ENCODE results near the gene HNRNPA2B1.
"Not testable (repeated sequence)": the region's sequence is repeated elsewhere in the genome, so short reads cannot be mapped to it uniquely, and the experiment has no call there.

Gene HNRNPA2B1

DNA sequence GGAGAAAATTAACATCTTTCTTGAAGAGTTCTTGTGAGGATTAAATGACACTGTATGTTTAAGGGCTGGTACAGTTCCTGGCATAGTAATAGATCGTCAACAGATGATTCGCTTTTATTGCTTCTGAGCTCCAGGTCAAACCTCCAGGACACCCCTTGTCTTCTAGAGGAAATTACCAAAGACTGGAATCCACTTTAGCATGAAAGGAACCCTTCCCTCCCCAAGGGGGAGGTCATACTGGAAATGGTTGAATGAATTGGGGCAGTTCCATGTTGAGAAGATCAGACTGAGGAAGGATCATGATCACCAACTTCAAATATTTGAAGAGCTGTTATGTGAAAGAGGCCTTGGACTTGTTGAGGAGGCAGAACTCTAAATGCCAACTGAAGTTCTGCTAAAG, 39.6 kb downstream of the HNRNPA2B1 start:
- DNase-seq = no peak

DNA sequence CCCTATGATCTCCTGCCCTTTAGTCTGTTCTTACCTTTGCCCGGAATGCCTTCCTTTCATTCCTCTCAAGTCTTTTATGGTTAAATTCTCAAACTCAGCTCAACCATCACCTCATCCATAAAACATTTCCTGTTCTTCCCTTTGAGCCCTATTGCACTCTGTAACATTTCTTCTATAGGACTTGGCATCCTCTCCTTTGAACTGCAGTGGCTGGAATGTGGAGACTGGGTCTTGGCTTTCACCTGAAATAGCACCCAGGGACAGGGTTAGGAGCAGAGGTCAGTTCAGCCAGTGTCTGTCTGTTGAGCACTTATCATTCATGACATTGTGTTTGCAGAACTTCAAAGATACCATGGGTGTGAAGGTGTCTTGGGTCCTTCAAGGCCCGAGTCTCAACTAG, 41.3 kb downstream of the HNRNPA2B1 start:
- no peak for DNase-seq

DNA sequence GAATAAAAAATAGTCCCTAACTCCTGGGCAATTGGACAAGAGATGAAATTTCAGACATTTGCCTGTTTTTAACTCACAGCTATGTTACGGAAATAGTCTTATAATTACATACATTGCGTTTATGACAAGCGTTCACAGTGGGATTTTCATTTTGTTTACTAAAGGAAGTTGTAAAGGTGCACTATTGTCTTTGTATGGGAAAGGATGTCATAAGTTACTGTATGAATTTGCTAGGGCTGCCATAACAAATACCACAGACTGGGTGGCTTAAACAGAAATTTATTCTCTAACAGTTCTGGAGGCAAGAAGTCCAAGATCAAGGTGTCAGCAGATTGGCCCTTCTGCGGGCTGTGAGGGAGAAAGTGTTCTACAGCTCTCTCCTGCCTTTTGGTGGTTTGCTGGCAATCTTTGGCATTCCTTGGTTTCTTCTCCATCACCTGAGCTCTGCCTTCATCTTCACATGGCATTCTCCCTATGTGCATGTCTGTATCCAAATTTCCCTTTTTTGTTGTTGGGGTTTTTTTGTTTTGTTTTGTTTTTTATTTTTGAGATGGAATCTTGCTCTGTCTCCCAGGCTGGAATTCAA, 42.9 kb downstream of the HNRNPA2B1 start:
- no peak for DNase-seq

DNA sequence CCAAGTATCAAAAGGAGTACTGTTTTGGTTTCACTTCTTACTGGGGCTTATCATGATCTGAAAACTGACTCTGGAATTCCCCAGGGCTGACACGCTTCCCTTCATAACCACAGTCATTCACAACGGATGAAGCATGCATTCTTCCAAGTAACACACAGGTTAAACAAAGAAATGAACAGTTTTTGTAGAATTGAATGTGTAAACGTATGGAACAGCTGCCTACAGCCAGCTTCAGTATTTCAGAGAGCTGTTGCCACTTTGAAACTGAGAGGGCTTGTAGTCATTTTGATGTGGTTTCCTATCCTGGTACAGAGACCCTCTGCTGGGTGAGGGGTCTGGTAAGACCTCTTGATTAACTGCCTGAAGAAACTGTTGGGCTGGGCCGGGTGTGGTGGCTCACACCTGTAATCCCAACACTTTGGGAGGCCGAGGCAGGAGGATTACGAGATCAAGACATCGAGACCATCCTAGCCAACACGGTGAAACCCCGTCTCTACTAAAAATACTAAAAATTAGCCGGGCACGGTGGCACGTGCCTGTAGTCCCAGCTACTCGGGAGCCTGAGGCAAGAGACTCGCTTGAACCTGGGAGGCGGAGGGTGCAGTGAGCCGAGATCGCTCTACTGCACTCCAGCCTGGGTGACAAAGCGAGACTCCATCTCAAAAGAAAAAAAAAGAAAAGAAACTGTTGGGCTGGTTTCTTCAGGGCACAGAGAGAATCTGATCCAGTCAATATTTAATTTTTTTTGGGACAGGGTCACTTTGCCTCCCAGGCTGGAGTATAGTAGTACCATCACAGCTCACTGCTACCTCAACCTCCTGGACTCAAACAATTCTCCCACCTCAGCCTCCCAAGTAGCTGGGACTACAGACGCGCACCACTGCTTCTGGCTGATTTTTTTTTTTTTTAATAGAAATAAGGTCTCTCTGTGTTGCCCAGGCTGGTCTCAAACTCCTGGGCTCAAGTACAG, 43.8 kb downstream of the HNRNPA2B1 start:
- no peak for DNase-seq

DNA sequence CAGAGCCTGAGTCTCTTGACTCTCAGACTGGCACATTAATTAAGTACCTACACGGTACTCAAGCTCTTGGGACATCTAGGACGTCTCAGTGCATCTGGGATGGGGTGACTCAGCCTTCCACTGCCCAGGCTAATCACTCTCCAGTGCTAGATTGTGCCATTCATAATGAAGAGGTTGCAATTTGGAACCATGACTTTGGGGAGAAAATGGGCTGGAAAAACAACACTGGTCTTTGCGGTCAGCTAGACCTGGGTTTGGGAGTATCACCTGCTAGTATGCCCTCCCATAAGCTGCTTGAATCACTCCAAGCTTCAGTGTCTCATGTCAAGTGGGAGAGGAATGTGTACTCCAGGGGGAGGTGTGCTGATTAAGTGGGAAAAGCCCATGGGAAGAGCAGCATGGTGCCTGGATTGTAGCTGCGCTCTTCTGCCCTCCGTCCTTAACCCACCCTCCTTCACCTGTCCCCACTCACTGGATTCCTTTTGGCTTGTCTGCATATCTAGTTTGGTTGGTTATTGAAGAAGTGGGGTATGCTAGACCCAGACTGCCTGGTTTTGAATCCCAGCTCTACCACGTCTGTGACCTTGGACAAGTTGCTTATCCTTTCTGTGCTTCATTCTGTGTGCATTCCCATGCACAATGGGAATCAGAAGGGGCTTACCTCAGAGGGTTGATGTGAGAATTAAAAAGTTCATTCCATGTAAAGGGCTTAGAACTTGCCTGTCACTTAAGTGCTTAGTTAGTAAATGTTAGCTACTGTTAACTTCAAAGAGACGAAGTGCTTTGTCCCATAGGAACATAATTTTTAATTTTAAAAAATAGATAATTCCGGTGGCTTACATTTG, 44.8 kb downstream of the HNRNPA2B1 start:
- DNase-seq = no peak

DNA sequence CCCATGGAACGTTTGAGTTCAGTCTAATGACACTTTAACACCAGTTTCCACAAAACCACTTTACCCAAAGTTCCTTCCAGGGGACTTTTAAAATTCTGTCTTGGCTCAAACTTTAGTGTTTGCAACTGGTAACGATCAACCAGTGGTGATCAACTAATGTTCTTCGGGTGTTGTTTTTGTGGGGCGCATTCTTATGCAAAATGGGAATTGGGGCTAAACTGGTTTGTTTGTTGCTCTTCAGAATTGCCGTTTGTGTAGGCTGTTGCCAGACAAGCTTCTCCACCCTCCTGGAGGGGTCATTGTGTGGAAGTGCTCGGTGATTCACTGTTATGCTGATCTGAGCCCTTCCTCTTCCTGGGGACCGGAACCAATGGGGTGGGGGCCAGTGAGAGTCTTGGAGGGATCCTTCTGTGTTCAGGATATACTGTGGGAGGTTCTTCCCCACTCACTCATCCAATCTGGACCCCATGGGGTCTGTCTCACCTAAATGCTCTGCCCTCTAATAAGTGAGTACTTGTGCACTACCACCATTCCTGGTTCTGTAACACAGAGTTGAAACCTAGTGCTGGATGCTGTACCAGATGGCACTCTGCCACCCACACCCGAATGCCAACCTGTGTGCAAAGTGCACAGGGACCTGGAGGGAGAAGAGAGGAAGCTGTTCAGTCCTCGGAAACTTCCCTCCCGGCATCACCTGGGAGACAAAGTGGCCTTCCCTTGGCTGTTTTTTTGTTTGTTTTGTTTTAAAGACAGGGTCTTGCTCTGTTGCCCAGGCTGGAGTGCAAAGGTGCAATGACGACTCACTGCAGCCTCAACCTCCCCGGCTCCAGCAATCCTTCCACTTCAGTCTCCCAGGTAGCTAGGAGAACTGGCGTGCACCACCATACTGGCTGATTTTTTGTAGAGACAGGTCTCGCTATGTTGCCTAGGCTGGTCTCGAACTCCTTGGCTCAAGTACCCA, 46.4 kb downstream of the HNRNPA2B1 start:
- DNase-seq = no peak

DNA sequence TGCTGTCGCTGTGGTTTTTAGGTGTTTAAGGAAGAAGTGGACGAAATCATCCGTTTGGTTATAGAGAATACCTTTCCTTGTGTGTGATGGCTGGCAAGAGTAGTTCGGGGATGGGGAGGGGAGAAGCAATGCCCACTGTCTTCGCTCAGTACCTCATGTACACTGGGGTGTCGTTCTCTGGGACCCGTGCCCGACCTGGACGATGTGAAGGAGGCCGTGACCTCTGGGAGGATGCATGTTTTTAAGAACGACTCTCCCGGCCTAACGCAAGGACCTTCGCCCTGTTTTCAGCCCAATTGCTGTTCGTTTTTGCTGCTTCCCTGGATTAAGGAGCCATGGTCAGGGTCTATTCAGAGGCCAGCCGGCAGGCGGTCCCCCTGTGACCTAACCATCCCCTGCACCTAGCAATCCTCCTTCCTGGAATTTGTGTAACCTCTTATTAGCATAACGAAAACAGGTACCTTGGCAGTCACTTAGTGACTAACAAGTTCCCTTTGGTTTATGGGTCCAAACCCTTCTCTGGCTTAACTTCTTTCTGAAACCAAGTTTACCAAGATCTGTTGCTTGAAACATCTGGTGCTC, 47.2 kb downstream of the HNRNPA2B1 start:
- no peak for DNase-seq

DNA sequence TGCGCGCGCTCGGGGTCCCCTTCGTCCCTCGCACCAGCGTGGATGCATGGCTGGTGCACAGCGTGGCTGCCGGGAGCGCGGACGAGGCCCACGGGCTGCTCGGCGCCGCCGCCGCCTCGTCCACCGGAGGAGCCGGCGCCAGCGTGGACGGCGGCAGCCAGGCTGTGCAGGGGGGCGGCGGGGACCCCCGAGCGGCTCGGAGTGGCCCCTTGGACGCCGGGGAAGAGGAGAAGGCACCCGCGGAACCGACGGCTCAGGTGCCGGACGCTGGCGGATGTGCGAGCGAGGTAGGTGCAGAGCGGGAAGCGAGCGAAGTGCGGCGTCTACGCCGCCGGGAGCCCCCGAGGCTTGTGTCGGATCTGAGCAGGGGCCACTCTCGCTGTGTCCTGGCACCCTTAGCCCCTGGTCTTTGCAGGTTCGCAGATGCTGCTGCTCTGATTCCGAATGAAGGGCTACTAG, 47.7 kb downstream of the HNRNPA2B1 start:
- not testable (repeated sequence) for DNase-seq

DNA sequence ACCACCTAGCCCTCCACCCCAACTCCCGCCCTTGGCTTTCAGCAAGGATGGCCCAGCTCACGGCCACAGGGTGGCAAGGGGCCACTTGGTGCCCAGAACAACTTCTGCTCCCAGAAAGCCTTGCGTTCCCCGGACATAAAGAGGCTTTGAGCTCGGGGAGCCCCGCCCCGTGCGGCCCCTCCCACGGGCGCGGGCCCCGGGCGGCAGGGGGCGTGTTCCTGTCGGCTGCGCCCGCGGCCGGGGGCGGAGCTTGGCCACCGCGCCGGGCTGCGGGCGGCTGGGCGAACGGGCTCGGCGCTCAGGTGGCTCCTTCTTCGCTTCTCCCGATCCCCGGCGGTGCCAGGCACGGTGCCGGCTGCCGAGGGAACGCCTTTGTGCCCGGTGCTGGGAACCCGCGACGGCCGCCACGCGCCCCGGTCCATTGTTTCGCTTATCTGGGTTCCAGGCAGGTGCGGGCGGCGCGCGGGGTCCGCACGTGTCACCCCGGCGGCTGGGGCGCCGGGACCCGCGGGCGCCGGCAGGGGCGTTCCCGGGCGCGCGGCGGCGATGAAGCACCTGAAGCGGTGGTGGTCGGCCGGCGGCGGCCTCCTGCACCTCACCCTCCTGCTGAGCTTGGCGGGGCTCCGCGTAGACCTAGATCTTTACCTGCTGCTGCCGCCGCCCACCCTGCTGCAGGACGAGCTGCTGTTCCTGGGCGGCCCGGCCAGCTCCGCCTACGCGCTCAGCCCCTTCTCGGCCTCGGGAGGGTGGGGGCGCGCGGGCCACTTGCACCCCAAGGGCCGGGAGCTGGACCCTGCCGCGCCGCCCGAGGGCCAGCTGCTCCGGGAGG, 48.4 kb downstream of the HNRNPA2B1 start, which contains the start of gene NFE2L3:
Gene NFE2L3, plus strand, starts transcription at position 246 of the 829 bp plus-strand sequence. Its CDS starts 301 bp downstream, at position 547.
- peak; percentile 80 for DNase-seq

DNA sequence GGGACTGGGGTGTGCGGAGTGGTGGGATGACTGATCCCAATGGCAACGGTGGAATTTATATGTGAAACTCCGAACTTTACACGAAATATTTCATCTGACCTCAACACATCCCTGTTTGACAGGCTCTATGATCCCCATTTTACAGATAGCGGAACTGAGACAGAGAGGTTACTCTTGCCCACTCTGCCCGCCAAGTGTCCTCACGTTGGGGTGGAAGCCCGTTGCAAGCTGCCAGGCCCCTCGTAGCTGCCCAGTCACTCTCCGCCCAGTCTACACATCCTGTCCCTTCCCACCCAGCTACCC, 48.9 kb downstream of the HNRNPA2B1 start:
- no peak for DNase-seq

DNA sequence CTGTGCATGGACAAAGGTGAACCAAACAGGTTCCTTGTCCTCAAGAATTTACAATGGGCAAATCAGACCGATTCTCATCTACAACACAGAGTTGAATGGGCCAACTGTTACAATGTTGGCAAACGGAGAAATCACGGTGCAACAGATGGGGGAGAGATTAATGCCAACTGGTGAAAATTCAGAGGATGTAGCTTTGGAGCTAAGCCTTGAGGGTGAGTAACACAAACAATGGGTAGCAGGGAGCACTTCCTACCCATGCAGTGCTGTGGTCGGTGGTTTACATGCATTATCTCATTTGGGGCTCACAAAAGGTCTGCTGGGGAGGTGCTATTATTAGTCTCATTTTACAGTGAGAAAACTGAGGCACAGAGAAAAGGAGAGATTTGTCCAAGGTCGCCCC, 49.5 kb downstream of the HNRNPA2B1 start:
- peak; percentile 5 for DNase-seq

DNA sequence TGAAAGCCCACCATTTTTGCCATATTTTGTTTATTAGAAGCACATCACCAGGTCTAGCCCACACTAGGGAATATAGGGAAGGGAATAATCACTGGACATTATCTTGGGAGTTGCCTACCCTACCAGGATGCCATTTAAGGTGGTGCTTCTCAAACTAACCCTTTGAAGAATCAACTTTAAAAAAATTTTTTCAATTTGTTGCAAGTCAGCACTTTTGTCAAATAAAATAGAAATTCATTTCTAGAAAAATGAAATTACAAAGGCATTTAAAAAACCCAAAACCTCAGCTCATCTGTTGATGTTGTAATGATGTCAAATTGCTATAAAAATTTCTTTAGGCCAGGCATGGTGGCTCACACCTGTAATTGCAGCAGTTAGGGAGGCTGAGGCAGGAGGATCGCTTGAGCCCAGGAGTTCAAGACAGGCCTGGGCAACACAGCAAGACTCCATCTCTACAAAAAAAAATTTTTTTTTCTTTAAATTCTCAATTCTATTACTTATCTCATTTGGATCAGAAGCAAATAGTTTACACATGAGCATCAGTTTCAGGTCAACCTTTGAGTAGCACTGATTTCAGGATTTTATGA, 51.1 kb downstream of the HNRNPA2B1 start:
- no peak for DNase-seq

DNA sequence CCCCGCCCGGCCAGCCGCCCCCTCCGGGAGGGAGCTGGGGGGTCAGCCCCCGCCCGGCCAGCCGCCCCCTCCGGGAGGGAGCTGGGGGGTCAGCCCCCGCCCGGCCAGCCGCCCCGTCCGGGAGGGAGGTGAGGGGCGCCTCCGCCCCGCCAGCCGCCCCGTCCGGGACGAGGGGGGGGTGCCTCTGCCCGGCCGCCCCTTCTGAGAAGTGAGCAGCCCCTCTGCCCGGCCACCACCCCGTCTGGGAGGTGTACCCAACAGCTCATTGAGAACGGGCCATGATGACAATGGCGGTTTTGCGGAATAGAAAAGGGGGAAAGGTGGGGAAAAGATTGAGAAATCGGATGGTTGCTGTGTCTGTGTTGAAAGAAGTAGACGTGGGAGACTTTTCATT, 52.2 kb downstream of the HNRNPA2B1 start:
- DNase-seq = not testable (repeated sequence)

DNA sequence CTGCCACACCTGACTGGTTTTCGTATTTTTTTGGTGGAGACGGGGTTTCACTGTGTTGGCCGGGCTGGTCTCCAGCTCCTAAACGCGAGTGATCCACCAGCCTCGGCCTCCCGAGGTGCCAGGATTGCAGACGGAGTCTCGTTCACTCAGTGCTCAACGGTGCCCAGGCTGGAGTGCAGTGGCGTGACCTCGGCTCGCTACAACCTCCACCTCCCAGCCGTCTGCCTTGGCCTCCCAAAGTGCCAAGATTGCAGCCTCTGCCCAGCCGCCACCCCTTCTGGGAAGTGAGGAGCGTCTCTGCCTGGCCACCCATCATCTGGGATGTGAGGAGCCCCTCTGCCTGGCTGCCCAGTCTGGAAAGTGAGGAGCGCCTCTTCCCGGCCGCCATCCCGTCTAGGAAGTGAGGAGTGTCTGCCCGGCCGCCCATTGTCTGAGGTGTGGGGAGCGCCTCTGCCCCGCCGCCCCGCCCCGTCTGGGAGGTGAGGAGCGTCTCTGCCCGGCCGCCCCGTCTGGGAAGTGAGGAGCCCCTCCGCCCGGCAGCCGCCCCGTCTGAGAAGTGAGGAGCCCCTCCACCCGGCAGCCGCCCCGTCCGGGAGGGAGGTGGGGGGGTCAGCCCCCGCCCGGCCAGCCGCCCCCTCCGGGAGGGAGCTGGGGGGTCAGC, 52.8 kb downstream of the HNRNPA2B1 start:
- DNase-seq = not testable (repeated sequence)

DNA sequence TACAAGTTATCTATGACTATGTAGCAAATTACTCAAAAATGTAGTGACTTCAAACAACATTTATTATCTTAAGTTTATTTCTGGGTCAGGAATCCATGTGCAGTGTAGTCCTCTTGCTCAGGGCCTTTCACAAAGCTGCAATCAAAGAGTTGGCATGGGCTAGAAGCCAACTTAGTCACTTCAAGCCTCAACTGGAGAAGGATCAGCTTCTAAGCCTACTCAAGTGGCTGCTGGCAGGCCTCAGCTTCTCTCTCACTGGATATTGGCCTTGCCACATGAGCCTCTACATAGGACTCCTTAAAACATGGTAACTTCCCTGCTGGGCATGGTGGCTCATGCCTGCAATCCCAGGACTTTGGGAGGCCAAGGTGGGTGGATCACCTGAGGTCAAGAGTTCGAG, 53.5 kb downstream of the HNRNPA2B1 start:
- DNase-seq = no peak

DNA sequence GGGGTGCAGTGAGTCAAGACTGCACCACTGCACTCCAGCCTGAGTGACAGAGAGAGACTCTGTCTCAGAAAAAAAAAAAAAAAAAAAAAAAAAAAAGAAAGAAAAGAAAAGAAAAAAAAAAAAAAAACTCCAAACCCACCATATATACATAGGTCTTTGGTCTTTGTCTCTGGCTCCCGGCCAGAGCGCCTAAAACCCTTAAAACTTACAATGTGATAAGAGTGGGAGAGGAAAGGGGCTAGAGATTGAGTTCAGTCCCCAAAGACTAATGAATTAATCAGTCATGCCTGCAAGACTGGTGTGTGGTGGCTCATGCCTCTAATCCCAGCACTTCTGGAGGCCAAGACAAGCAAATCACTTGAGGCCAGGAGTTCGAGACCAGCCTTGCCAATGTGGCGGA, 55.3 kb downstream of the HNRNPA2B1 start:
- no peak for DNase-seq

DNA sequence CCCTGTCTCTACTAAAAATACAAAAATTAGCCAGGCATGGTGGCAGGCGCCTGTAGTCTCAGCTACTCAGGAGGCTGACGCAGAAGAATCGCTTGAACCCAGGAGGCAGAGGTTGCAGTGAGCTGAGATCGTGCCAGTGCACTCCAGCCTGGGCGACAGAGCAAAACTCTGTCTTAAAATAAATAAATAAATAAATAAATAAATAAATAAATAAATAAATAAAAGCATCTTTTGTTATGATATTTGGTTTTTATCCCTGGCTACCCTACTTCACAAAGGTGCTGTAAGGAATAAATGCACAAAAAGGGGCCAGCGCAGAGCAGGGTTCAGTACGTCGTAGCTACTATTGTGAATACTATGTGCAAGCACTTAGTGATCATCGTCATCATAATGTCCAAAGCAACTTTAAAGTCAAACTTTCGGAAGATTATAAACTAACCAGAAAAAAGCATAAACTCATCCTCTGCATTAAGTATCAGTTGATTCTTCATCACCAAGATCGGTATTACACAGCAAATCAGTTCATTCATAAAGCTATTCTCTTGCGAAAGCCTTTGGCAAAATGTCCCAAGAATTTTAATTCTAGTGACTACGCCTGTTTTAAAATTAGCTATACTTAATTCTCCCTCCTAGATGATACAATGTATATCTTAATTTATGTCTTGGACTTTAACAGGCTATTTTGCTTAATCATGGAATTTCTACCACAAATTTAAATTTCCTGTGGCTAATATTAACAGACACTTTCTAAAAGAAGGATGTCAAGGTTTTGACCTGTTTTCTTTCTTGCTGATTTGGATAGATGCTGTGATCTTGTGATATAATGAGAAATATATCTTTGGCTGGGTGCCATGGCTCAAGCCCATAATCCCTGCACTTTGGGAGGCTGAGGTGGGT, 56.1 kb downstream of the HNRNPA2B1 start:
- no peak for DNase-seq

DNA sequence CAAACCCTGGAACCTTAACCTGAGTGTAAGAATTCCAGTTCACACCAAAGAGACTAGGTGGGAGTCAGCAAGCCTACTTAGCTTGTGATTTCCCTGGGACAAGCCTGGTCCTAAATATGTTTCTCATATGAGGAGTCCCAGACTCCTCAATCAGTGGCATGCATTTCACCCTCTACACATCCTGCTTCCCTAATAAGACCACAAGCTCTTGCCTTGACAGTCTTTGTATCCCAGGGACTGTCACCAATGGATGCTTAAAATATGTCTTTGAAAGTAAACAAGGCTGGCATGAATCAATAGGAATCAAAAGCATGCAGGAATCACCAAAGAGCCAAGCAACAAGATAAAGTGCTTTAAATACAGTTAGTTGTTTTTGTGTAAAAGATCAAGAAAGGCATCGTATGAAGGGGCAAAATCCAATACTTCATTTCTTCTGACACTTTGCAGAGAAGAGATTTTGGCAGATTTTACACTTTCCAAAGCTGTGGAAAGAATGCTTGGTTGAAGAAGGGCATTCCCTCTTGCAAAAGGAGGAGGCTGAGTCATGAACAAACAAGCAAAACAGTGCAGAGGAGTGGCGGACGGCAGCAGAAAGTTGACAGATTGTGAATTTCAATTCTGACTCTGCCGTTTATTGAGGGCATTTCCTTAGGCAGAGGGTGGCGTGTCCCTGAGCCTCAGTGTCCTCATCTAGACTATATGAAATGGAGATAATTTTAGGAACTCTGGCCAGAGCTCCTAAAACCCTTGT, 57.1 kb downstream of the HNRNPA2B1 start:
- no peak for DNase-seq

Data from NCI-H2171 (cell line).